ENCODE data around the gene SH2D1A. TPM values are rescaled to one million over a fixed set of nuclear protein-coding genes. Genes with fewer than 3 reads are reported as not detected.
A peak's percentile ranks its signal among the peaks of the same experiment; 100 is the strongest.

The SH2D1A gene
- total and polyA plus RNA-seq, 10 of the 15 experiments (the other 5 are each of a cell fraction or from before 2014, with no cell fraction given) = 0.33 to 8.8 (median 0.54) TPM; not detected in 1

- TF ChIP-seq ZNF592 (IDR thresholded peaks at IDR 0.05) = no peak
- TF ChIP-seq EP300 (IDR thresholded peaks at IDR 0.05; ENCODE audit: borderline replicate concordance in 1 of 2, control insufficient read depth in 1 of 2, low read depth in 2 of 2, low read length in 2 of 2) = no peak
- no peak for TF ChIP-seq SMC3 (IDR thresholded peaks at IDR 0.05; ENCODE audit: borderline replicate concordance, low read length)
Observed at GRCh38 chrX:124392794-124393193, 46.4 kb downstream of the SH2D1A start (continued).

GRCh38 chrX:124393238-124393637, 46.9 kb downstream of the SH2D1A start:
- H3K4me2 ChIP-seq (ENCODE audit: control insufficient read depth, insufficient read depth) = no peak overlapping the region
- 0% methylated on average over 1 of the region's 1 CpG for WGBS (ENCODE audit: insufficient coverage, insufficient replicate concordance, low lambda C conversion rate, missing lambda C conversion rate)
- BruUV-seq (replicated peaks) = no TSS peak

More at GRCh38 chrX:124393238-124393637, 46.9 kb downstream of the SH2D1A start:
- Histone ChIP-seq H3K4me3 (no peak overlapping the region), H3K9me3 (replicated peaks; ENCODE audit: control insufficient read depth, insufficient read depth, low read length) (no peaks in the 10 kb centered on the region), H3K36me3 (ENCODE audit: control insufficient read depth in 2 of 2, insufficient read depth in 2 of 2, low read length in 1 of 2) (no peaks in the 10 kb centered on the region), H3K9ac (ENCODE audit: control insufficient read depth, insufficient read depth, low read length) (no peak overlapping the region), H3K4me1 (ENCODE audit: control insufficient read depth, insufficient read depth, low read length) (peaks cover 3% of the 10 kb centered on the region; the same call in 1 of the 2 replicates), H3K79me2 (ENCODE audit: control insufficient read depth, insufficient read depth, low read length) (no peaks in the 10 kb centered on the region), H4K20me1 (ENCODE audit: control insufficient read depth, insufficient read depth) (no peaks in the 10 kb centered on the region), H3K27ac (ENCODE audit: control insufficient read depth, insufficient read depth) (no peak overlapping the region), H3K27me3 (replicated peaks in 1 of 2; ENCODE audit: control insufficient read depth in 2 of 2, insufficient read depth in 2 of 2, low read length in 1 of 2) (no peaks in the 10 kb centered on the region), H2AFZ (ENCODE audit: control insufficient read depth, low read depth, low read length) (no peak overlapping the region)
- no peak for ATAC-seq
- RAD21 ChIA-PET (ENCODE audit: unreplicated experiment) = interaction anchor here (0.8 to 1.6 kb wide), 3 partner anchors 13 to 739 kb away, joined by 3 to 8 read pairs (median 4); no protein-coding TSS in a partner anchor
- CTCF ChIA-PET = interaction anchor here (0.7 to 2.7 kb wide), 6 partner anchors 13 to 738 kb away, joined by 3 to 14 read pairs (median 4); no protein-coding TSS in a partner anchor
- TF ChIP-seq JUNB (IDR thresholded peaks at IDR 0.05) = peak; percentile 19; the same call in 1 of the 2 replicates
- no peak for TF ChIP-seq USF2 (IDR thresholded peaks at IDR 0.05; ENCODE audit: borderline replicate concordance, low read depth, low read length)
- POLR2A ChIA-PET = no interaction called here
- intact Hi-C loops (cut with micrococcal nuclease; ENCODE audit: unreplicated experiment) = loop anchor here (10.0 kb wide), 1 partner anchor 428 kb away; the partner anchor contains the start of gene STAG2
- in situ Hi-C loops (cut with MboI) = no loop called here
- no peak for DNase-seq (ENCODE audit: low read depth, low spot score)
- no peak for FAIRE-seq
- SMC1A ChIA-PET (ENCODE audit: uncharacterized antibody, unreplicated experiment) = interaction anchor here (0.6 to 5.0 kb wide), 12 partner anchors 13 to 738 kb away, joined by 3 to 36 read pairs (median 3); no protein-coding TSS in a partner anchor
